Measurements from ENCODE around the gene TBRG1.
A peak's percentile ranks its signal among the peaks of the same experiment; 100 is the strongest.

- TF ChIP-seq CTCF (IDR thresholded peaks at IDR 0.05) (peak; percentile 86), EZH2 (IDR thresholded peaks at IDR 0.05) (no peak), EZH2phosphoT487 (IDR thresholded peaks at IDR 0.05) (no peak)
These were observed 22.0 kb downstream of the TBRG1 start for GRCh38 chr11:124644426-124645280.

Data from neural progenitor cell (in vitro differentiated cells).